ENCODE measurements around the gene DET1. TPM values are rescaled to one million over a fixed set of nuclear protein-coding genes. Genes with fewer than 3 reads are reported as not detected.
"Not testable (repeated sequence)": the region's sequence is repeated elsewhere in the genome, so short reads cannot be mapped to it uniquely, and the experiment has no call there.

DET1 gene
- total and polyA plus RNA-seq, 2 donors from 2014 or later = 3.9 to 6.8 TPM

DNA sequence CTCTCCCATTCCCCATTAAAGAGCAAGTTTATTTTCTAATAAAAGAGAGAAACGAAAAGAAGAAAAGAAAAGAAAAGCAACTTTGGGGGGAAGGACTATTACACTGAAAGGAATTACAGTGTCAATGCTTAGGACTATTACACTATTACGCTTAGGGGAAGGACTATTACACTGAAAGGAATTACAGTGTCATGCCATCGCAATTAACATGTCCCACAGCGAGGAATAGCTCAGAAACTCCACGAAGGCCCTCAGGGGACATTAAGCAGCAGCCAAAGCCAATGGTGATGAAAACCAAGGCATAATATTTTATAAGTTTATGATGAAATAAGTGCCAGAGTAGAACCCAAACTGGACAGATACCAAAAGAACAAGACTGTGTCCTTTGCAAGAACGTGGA lies 22.1 kb upstream of the DET1 start:
- no peaks in the 10 kb centered on the region for H3K36me3 ChIP-seq (ENCODE audit: control insufficient read depth in 2 of 3, insufficient read depth in 3 of 3, low read length in 3 of 3)
- no peaks in the 10 kb centered on the region for H3K27me3 ChIP-seq (ENCODE audit: control insufficient read depth, insufficient read depth, low read length)
- FAIRE-seq (no peak), DNase-seq (no peak)
- intact Hi-C loops (cut with DNase I) = no loop called here
- H3K4me1 ChIP-seq (ENCODE audit: control insufficient read depth in 2 of 3, insufficient read depth in 2 of 3, low read depth in 1 of 3, low read length in 3 of 3) = no peaks in the 10 kb centered on the region
- H3K4me3 ChIP-seq (ENCODE audit: low read length in 3 of 3) = no peak overlapping the region
- no peak overlapping the region for H3K27ac ChIP-seq (ENCODE audit: low read depth in 2 of 2, low read length in 2 of 2)
- no peak overlapping the region for H3K9ac ChIP-seq (ENCODE audit: low read length in 3 of 3)
- TF ChIP-seq, protein P1, sequence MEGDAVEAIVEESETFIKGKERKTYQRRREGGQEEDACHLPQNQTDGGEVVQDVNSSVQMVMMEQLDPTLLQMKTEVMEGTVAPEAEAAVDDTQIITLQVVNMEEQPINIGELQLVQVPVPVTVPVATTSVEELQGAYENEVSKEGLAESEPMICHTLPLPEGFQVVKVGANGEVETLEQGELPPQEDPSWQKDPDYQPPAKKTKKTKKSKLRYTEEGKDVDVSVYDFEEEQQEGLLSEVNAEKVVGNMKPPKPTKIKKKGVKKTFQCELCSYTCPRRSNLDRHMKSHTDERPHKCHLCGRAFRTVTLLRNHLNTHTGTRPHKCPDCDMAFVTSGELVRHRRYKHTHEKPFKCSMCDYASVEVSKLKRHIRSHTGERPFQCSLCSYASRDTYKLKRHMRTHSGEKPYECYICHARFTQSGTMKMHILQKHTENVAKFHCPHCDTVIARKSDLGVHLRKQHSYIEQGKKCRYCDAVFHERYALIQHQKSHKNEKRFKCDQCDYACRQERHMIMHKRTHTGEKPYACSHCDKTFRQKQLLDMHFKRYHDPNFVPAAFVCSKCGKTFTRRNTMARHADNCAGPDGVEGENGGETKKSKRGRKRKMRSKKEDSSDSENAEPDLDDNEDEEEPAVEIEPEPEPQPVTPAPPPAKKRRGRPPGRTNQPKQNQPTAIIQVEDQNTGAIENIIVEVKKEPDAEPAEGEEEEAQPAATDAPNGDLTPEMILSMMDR (IDR thresholded peaks at IDR 0.05; ENCODE audit: borderline replicate concordance, extremely low read depth, insufficient read depth) = no peak
- no peaks in the 10 kb centered on the region for H3K9me3 ChIP-seq (ENCODE audit: control insufficient read depth in 2 of 3, insufficient read depth in 1 of 3, low read length in 3 of 3)

DNA sequence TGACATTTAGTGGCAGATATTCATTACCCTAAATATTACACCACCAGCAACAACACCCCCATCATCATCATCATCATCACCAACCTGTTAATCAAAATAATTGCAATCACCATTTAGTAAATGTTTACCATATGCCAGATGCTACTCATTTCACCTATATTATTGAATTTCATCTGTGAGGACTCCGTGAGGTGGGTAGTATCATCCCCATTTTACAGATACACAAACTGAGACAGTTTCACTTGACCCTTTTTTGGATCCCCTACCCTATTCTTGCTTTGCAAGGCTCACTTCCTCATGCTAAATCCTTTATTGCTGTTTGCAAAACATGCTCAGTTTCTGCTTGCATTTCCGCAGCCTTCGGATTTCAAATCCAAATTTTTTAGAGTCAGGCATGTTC lies 18.3 kb upstream of the DET1 start:
- Histone ChIP-seq H3K36me3 (ENCODE audit: control insufficient read depth in 2 of 3, insufficient read depth in 3 of 3, low read length in 3 of 3) (no peaks in the 10 kb centered on the region), H3K4me3 (ENCODE audit: low read length in 3 of 3) (no peak overlapping the region), H3K4me1 (ENCODE audit: control insufficient read depth in 2 of 3, insufficient read depth in 2 of 3, low read depth in 1 of 3, low read length in 3 of 3) (no peaks in the 10 kb centered on the region), H3K9me3 (ENCODE audit: control insufficient read depth in 2 of 3, insufficient read depth in 1 of 3, low read length in 3 of 3) (no peaks in the 10 kb centered on the region), H3K27me3 (ENCODE audit: control insufficient read depth, insufficient read depth, low read length) (no peaks in the 10 kb centered on the region), H3K9ac (ENCODE audit: low read length in 3 of 3) (no peak overlapping the region), H3K27ac (ENCODE audit: low read depth in 2 of 2, low read length in 2 of 2) (no peak overlapping the region)
- TF ChIP-seq, protein P1 (IDR thresholded peaks at IDR 0.05; ENCODE audit: borderline replicate concordance, extremely low read depth, insufficient read depth) = no peak
- no peak for DNase-seq
- no peak for FAIRE-seq
- intact Hi-C loops (cut with DNase I) = no loop called here

- TF ChIP-seq, protein P1 (IDR thresholded peaks at IDR 0.05; ENCODE audit: borderline replicate concordance, extremely low read depth, insufficient read depth) = no peak
- Histone ChIP-seq H3K9ac (ENCODE audit: low read length in 3 of 3) (no peak overlapping the region), H3K27me3 (ENCODE audit: control insufficient read depth, insufficient read depth, low read length) (no peaks in the 10 kb centered on the region), H3K4me1 (ENCODE audit: control insufficient read depth in 2 of 3, insufficient read depth in 2 of 3, low read depth in 1 of 3, low read length in 3 of 3) (no peaks in the 10 kb centered on the region), H3K36me3 (ENCODE audit: control insufficient read depth in 2 of 3, insufficient read depth in 3 of 3, low read length in 3 of 3) (no peaks in the 10 kb centered on the region), H3K9me3 (ENCODE audit: control insufficient read depth in 2 of 3, insufficient read depth in 1 of 3, low read length in 3 of 3) (no peaks in the 10 kb centered on the region), H3K4me3 (ENCODE audit: low read length in 3 of 3) (no peak overlapping the region), H3K27ac (ENCODE audit: low read depth in 2 of 2, low read length in 2 of 2) (no peak overlapping the region)
- intact Hi-C loops (cut with DNase I) = no loop called here
- no peak for DNase-seq
- FAIRE-seq = no peak
Measured at GRCh38 chr15:88563638-88564037, 17.2 kb upstream of the DET1 start.

- H3K27me3 ChIP-seq (ENCODE audit: control insufficient read depth, insufficient read depth, low read length); H3K36me3 ChIP-seq (ENCODE audit: control insufficient read depth in 2 of 3, insufficient read depth in 3 of 3, low read length in 3 of 3); H3K4me1 ChIP-seq (ENCODE audit: control insufficient read depth in 2 of 3, insufficient read depth in 2 of 3, low read depth in 1 of 3, low read length in 3 of 3); intact Hi-C loops (cut with DNase I); H3K9ac ChIP-seq (ENCODE audit: low read length in 3 of 3); H3K27ac ChIP-seq (ENCODE audit: low read depth in 2 of 2, low read length in 2 of 2); FAIRE-seq; H3K4me3 ChIP-seq (ENCODE audit: low read length in 3 of 3); H3K9me3 ChIP-seq (ENCODE audit: control insufficient read depth in 2 of 3, insufficient read depth in 1 of 3, low read length in 3 of 3); DNase-seq: not testable (repeated sequence)
Measured at GRCh38 chr15:88559565-88559964, 13.1 kb upstream of the DET1 start.

- H3K4me1 ChIP-seq (ENCODE audit: control insufficient read depth in 2 of 3, insufficient read depth in 2 of 3, low read depth in 1 of 3, low read length in 3 of 3); H3K9me3 ChIP-seq (ENCODE audit: control insufficient read depth in 2 of 3, insufficient read depth in 1 of 3, low read length in 3 of 3); H3K36me3 ChIP-seq (ENCODE audit: control insufficient read depth in 2 of 3, insufficient read depth in 3 of 3, low read length in 3 of 3); H3K27me3 ChIP-seq (ENCODE audit: control insufficient read depth, insufficient read depth, low read length); H3K27ac ChIP-seq (ENCODE audit: low read depth in 2 of 2, low read length in 2 of 2); H3K9ac ChIP-seq (ENCODE audit: low read length in 3 of 3); H3K4me3 ChIP-seq (ENCODE audit: low read length in 3 of 3); intact Hi-C loops (cut with DNase I); DNase-seq; FAIRE-seq: not testable (repeated sequence)
Measured at GRCh38 chr15:88558026-88558425, 11.5 kb upstream of the DET1 start.

DNA sequence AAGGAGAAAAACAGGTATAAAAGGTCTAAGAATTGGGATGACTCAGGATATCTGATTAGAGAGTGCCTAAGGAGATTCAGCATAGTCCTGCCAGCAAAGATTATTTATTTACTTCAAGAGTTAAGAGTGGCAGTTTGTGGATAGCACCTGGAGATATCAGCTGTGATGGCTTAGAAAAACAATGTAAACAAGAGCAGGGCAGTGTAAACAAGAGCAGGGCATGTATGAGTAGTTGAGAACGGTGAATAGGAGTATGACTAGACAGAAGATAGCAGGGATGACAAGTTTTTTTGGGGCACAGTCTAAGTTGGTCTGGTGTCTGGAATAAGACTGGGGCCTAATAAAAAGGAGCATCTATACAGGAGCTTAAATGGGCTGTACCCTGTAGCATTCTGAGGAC lies 1.5 kb upstream of the DET1 start:
- H3K4me3 ChIP-seq (ENCODE audit: low read length in 3 of 3); FAIRE-seq; DNase-seq; intact Hi-C loops (cut with DNase I); H3K36me3 ChIP-seq (ENCODE audit: control insufficient read depth in 2 of 3, insufficient read depth in 3 of 3, low read length in 3 of 3); H3K27me3 ChIP-seq (ENCODE audit: control insufficient read depth, insufficient read depth, low read length); H3K9me3 ChIP-seq (ENCODE audit: control insufficient read depth in 2 of 3, insufficient read depth in 1 of 3, low read length in 3 of 3); H3K27ac ChIP-seq (ENCODE audit: low read depth in 2 of 2, low read length in 2 of 2); H3K9ac ChIP-seq (ENCODE audit: low read length in 3 of 3); H3K4me1 ChIP-seq (ENCODE audit: control insufficient read depth in 2 of 3, insufficient read depth in 2 of 3, low read depth in 1 of 3, low read length in 3 of 3): not testable (repeated sequence)
